ENCODE measurements around the gene CIBAR2. TPM values are rescaled to one million over a fixed set of nuclear protein-coding genes. Genes with fewer than 3 reads are reported as not detected.
A peak's percentile ranks its signal among the peaks of the same experiment; 100 is the strongest.

The CIBAR2 gene
- total and polyA plus RNA-seq, 2 donors (not counting 1 experiment from before 2014, with no cell fraction given), result not detected

DNA sequence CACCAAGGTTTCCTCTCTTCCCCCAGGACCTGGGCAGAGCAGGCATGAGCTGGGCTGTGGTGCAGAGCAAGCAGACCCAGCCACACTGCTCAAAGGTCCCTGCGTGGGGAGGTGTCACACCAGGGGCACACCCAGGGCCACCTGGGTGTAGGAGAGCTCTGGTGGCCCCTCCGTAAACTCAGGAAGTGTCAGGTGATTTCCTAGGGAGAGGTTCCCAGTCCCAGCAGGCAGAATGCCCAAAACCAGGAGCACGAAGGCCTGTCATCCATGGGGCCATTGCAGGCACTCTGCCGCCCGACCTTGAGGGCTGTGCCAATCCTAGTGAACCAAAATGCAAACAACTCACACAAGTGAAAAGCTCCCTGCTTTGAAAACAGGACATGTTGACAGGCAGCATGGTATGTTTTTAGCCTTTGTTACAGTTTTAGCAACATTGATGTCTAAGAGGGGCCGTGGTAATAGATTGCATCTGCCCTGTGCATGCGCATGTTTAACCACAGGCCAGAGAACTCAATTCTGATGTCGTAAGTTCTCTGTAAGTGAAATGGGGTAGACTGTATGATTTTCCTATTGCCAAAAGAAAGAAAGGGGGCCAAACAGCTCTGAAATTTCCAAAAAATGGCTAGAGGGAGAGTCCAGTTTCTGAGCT, 21.3 kb downstream of the CIBAR2 start:
- Histone ChIP-seq H3K9ac (ENCODE audit: insufficient read depth, low read length) (no peak overlapping the region), H3K27me3 (ENCODE audit: control insufficient read depth, insufficient read depth, low read length) (no peaks in the 10 kb centered on the region), H2AFZ (ENCODE audit: low read length) (no peak overlapping the region), H3K79me2 (ENCODE audit: control insufficient read depth, insufficient read depth, low read length) (no peaks in the 10 kb centered on the region), H3K4me3 (replicated peaks in 1 of 4; ENCODE audit: control extremely low read depth in 1 of 4, insufficient read depth in 1 of 4, low read depth in 3 of 4, low read length in 4 of 4) (no peak overlapping the region), H3K9me3 (ENCODE audit: control insufficient read depth, insufficient read depth, low read depth, low read length) (no peaks in the 10 kb centered on the region), H4K20me1 (ENCODE audit: control insufficient read depth, extremely low read depth, insufficient read depth, low read length) (no peaks in the 10 kb centered on the region), H3K27ac (ENCODE audit: insufficient read depth, low read length) (no peak overlapping the region), H3K4me1 (ENCODE audit: control insufficient read depth, extremely low read depth, insufficient read depth, low read length) (no peaks in the 10 kb centered on the region), H3K36me3 (ENCODE audit: control insufficient read depth, insufficient read depth, low read length) (peaks cover 2% of the 10 kb centered on the region), H3K4me2 (ENCODE audit: extremely low read depth, insufficient read depth, low read length) (no peak overlapping the region)
- peak in 1 of 2 donors; percentile 62 for DNase-seq (ENCODE audit: low read depth in 2 of 2)
- TF ChIP-seq EZH2 (IDR thresholded peaks at IDR 0.05; ENCODE audit: low read length, missing control alignments), result no peak
- TF ChIP-seq, protein P1, sequence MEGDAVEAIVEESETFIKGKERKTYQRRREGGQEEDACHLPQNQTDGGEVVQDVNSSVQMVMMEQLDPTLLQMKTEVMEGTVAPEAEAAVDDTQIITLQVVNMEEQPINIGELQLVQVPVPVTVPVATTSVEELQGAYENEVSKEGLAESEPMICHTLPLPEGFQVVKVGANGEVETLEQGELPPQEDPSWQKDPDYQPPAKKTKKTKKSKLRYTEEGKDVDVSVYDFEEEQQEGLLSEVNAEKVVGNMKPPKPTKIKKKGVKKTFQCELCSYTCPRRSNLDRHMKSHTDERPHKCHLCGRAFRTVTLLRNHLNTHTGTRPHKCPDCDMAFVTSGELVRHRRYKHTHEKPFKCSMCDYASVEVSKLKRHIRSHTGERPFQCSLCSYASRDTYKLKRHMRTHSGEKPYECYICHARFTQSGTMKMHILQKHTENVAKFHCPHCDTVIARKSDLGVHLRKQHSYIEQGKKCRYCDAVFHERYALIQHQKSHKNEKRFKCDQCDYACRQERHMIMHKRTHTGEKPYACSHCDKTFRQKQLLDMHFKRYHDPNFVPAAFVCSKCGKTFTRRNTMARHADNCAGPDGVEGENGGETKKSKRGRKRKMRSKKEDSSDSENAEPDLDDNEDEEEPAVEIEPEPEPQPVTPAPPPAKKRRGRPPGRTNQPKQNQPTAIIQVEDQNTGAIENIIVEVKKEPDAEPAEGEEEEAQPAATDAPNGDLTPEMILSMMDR (conservative IDR thresholded peaks at IDR 0.05 in 1 of 2, IDR thresholded peaks at IDR 0.05 in 1 of 2; ENCODE audit: low read depth in 1 of 2, low read length in 2 of 2), result no peak

- H3K4me2 ChIP-seq (ENCODE audit: extremely low read depth, insufficient read depth, low read length), result no peak overlapping the region
- H2AFZ ChIP-seq (ENCODE audit: low read length), result no peak overlapping the region
- H3K79me2 ChIP-seq (ENCODE audit: control insufficient read depth, insufficient read depth, low read length), result no peaks in the 10 kb centered on the region
- no peak overlapping the region for H3K4me3 ChIP-seq (replicated peaks in 1 of 4; ENCODE audit: control extremely low read depth in 1 of 4, insufficient read depth in 1 of 4, low read depth in 3 of 4, low read length in 4 of 4)
- H3K9me3 ChIP-seq (ENCODE audit: control insufficient read depth, insufficient read depth, low read depth, low read length), result no peaks in the 10 kb centered on the region
- peaks cover 2% of the 10 kb centered on the region for H3K36me3 ChIP-seq (ENCODE audit: control insufficient read depth, insufficient read depth, low read length)
- no peak for TF ChIP-seq EZH2 (IDR thresholded peaks at IDR 0.05; ENCODE audit: low read length, missing control alignments)
- TF ChIP-seq, protein P1 (conservative IDR thresholded peaks at IDR 0.05 in 1 of 2, IDR thresholded peaks at IDR 0.05 in 1 of 2; ENCODE audit: low read depth in 1 of 2, low read length in 2 of 2), result no peak
- H3K4me1 ChIP-seq (ENCODE audit: control insufficient read depth, extremely low read depth, insufficient read depth, low read length), result no peaks in the 10 kb centered on the region
- peak; percentile 36 to 60 for DNase-seq (ENCODE audit: low read depth in 2 of 2)
- H3K27me3 ChIP-seq (ENCODE audit: control insufficient read depth, insufficient read depth, low read length), result no peaks in the 10 kb centered on the region
- no peak overlapping the region for H3K9ac ChIP-seq (ENCODE audit: insufficient read depth, low read length)
- H4K20me1 ChIP-seq (ENCODE audit: control insufficient read depth, extremely low read depth, insufficient read depth, low read length), result no peaks in the 10 kb centered on the region
- H3K27ac ChIP-seq (ENCODE audit: insufficient read depth, low read length), result no peak overlapping the region
These were observed 22.1 kb downstream of the CIBAR2 start for GRCh38 chr16:85090181-85090580.

- peaks cover 2% of the 10 kb centered on the region for H3K36me3 ChIP-seq (ENCODE audit: control insufficient read depth, insufficient read depth, low read length)
- DNase-seq (ENCODE audit: low read depth in 2 of 2), result peak; percentile 26 to 49
- H3K27ac ChIP-seq (ENCODE audit: insufficient read depth, low read length), result no peak overlapping the region
- no peaks in the 10 kb centered on the region for H4K20me1 ChIP-seq (ENCODE audit: control insufficient read depth, extremely low read depth, insufficient read depth, low read length)
- no peak overlapping the region for H3K4me2 ChIP-seq (ENCODE audit: extremely low read depth, insufficient read depth, low read length)
- H3K9ac ChIP-seq (ENCODE audit: insufficient read depth, low read length), result no peak overlapping the region
- no peaks in the 10 kb centered on the region for H3K27me3 ChIP-seq (ENCODE audit: control insufficient read depth, insufficient read depth, low read length)
- no peak for TF ChIP-seq EZH2 (IDR thresholded peaks at IDR 0.05; ENCODE audit: low read length, missing control alignments)
- TF ChIP-seq, protein P1 (conservative IDR thresholded peaks at IDR 0.05 in 1 of 2, IDR thresholded peaks at IDR 0.05 in 1 of 2; ENCODE audit: low read depth in 1 of 2, low read length in 2 of 2), result no peak
- no peak overlapping the region for H2AFZ ChIP-seq (ENCODE audit: low read length)
- H3K79me2 ChIP-seq (ENCODE audit: control insufficient read depth, insufficient read depth, low read length), result no peaks in the 10 kb centered on the region
- H3K4me3 ChIP-seq (replicated peaks in 1 of 4; ENCODE audit: control extremely low read depth in 1 of 4, insufficient read depth in 1 of 4, low read depth in 3 of 4, low read length in 4 of 4), result no peak overlapping the region
- no peaks in the 10 kb centered on the region for H3K4me1 ChIP-seq (ENCODE audit: control insufficient read depth, extremely low read depth, insufficient read depth, low read length)
- H3K9me3 ChIP-seq (ENCODE audit: control insufficient read depth, insufficient read depth, low read depth, low read length), result no peaks in the 10 kb centered on the region
These were observed 22.7 kb downstream of the CIBAR2 start for GRCh38 chr16:85089525-85089924.

Data from fibroblast of lung (primary cell).